ELR (cell line): Measurements from ENCODE around the gene MYO1F.
A peak's percentile ranks its signal among the peaks of the same experiment; 100 is the strongest.
"Not testable (repeated sequence)": the region's sequence is repeated elsewhere in the genome, so short reads cannot be mapped to it uniquely, and the experiment has no call there.

Experiments used
- DNase-seq: peaks from one replicate; pipeline ENCODE4 v3.0.0-alpha.2; 2015; ENCODE audit warnings: low read depth

The MYO1F gene

GRCh38 chr19:8564866-8565265, 12.4 kb downstream of the MYO1F start:
- DNase-seq = not testable (repeated sequence)

- no peak for DNase-seq
Observed at GRCh38 chr19:8561075-8561764, 16.0 kb downstream of the MYO1F start.

GRCh38 chr19:8558325-8558724, 18.9 kb downstream of the MYO1F start:
- no peak for DNase-seq

DNA sequence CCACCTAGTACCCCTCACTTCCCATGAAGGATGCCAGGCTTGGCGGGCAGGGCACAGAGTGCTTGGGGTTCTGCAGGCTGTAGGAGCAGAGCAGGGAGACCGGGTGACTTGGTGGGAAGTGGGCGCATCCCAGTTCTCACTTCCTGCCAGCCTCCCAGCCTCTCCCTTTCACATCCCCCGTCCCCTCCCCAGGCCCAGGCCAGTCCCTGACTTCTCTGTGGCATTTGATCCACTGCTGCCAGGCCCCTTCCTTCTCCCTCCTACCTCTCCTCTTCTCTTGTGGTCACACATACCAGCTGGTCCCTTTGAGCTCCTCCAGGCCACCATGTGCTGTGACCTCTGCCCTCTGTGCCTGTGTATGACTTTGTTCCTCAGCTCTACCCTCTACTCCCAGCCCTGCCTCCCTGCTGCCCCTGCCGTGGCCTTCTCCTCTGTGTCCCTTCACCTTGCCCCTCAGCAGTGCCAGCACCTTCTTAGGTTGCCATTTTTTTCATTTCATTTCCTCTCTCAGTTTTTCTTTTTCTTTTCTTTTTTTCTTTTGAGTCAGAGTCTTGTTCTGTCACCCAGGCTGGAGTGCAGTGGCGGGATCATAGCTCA, 19.5 kb downstream of the MYO1F start:
- DNase-seq = no peak

DNA sequence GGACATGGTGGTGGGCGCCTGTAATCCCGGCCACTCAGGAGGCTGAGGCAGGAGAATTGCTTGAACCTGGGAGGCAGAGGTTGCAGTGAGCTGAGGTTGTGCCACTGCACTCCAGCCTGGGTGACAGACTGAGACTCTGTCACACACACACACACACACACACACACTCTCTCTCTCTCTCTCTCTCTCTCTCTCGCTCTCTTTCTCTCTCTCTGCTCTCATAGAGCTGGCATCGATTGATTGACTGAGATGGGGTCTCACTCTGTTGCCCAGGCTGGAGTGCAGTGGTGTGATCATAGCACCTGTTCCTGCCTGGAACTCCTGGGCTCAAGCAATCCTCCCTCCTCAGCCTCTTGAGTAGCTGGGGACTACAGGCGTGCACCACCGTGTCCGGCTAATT, 23.5 kb downstream of the MYO1F start:
- DNase-seq = not testable (repeated sequence)

GRCh38 chr19:8552810-8553209, 24.4 kb downstream of the MYO1F start:
- peak; percentile 68 for DNase-seq

DNA sequence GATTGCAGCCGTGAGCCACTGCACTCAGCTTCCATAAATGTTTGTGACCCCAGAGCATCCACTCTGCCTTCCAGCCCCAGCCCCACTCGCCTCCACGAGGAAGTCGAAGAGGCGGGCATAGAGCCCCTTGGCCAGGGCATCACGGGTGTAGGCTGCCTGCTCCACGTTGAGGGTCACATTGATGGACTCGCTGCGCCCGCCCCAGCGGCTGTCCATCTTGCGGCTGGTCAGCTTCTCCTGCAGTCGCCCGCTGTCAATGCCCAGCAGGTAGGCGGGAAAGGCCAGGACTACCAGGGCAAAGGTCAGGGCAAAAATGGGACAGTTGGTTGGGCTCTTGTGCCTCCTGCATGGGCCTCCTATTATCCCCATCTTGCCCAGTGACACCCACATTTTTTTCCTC, 27.2 kb downstream of the MYO1F start:
- DNase-seq = no peak

DNA sequence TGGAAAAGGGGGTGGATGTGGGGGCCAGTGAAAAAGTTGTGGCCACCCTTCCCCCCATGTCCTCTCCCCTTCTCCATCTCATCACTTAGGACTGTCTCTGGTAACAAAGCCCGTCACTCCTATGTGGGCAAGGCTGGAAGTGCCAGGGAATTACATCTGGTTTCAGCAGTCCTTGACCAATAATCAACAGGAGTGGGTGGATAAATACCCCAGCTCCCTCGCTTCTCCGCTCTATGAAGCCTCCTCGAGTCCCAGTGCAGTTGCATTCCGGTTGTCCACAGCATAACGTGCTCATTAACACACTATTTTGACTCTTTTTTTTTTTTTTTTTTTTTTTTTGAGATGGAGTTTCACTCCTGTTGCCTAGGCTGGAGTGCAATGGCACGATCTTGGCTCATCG, 31.5 kb downstream of the MYO1F start:
- DNase-seq = no peak

DNA sequence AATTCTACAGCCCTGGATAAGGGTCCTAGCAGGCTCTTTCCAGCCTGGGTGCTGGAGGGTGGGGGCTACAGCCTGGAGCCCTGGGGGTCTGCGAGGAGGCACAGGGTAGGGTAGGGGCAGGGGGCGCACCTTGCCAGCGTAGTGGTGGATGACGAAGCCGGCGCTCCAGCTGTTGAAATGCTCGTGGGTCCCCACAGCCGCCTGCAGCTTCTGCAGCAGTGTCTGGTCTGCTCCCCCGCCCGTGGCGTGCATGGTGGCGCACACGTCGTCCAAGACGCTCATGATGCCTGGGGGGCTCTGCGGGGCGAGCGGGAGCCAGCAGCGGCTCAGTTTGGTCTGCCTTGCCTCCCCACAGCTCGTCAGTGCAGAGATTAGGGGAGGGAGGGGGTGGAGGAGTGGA, 33.1 kb downstream of the MYO1F start:
- DNase-seq = no peak

DNA sequence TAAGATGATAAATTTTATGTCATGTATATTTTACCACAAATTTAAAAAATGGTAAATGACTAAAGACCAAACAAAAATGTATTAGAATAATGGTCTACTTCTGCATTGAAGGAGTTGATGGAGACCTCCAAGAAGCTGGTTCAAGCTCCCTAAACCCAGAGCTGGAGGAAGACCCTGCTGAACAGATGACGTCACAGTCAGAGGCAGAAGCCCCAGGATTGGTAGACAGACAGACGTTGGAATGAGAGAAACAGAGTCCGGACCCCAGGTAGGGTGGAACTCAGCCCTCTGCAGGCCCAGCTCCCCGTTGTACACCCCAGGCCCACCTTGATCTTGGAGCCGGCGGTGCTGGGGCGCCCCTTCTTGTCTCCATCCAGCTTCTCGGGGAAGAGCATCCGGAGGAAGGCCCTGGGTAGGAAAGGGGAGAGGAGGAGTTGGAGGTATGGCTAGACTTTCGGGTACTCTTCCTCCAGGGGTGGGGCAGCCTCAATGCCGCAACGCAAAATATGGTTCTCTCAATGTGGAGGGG, 37.6 kb downstream of the MYO1F start:
- DNase-seq = no peak

DNA sequence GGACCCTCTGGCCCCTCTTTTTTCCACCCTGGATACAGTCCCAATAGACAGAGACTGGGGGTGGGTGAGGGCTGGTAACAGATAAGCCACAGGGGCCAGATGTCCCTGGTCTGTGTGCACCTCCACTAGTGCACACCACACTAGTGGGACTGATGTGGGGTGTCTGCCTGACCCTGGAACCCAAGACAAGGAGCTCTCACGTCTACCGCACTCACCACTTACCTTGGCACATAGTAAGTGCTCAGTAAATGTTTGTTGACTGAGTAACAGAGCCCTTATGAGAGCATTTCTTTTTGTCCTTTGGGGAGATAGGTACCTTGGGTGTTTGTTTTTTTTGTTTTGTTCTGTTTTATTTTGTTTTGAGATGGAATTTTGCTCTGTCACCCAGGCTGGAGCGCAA, 40.1 kb downstream of the MYO1F start:
- DNase-seq = no peak

GRCh38 chr19:8536282-8536681, 41.0 kb downstream of the MYO1F start:
- no peak for DNase-seq

DNA sequence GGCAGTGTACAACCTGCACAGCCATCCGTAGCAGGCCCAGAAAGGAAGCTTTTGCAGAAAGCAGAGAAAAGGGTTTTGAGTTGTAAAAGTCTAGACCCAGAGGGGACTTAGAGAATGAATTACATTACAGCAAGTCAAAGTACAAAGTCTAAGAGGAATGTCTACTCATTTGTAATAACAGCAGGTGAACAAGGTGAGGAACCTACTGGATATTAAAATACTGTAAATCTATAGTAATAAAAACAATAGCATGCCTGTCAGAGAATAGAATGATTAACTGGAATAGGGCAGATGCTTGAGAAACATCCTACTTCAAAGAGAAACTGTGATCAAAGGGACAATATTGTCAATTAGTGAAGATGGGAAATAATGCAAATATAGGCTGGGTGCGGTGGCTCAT, 45.0 kb downstream of the MYO1F start:
- no peak for DNase-seq

- DNase-seq = no peak
Observed at GRCh38 chr19:8531470-8531869, 45.8 kb downstream of the MYO1F start.

DNA sequence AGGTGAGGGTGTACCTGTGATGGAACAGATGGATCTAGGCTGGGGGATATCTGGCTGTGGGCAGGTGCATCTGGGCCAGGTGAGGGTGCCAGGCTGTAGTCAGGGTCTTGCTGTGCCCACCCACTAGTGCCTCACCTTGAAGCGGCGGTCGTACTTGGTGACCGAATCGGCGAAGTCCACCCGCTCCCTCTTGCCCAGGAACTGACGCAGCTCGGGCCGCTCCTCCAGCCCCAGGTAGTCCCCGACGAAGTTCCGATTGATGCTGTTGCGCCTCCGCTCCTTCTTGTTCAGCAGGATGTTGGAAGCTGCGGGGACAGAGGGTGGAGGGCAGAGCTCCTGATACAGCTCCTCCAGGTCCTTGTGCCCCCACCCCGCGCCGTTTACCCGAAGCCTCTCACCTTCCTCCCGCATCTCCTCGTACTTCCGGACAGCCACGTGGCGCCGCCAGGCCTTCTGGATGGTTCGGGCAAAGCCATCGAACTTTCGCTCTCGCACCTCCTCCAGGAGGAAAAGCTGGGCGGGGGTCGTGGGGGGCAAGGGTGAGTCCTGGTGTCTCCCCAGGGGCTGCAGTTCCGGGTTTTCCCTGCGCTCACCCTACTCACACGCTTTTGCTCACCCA, 47.1 kb downstream of the MYO1F start:
- DNase-seq = no peak

DNA sequence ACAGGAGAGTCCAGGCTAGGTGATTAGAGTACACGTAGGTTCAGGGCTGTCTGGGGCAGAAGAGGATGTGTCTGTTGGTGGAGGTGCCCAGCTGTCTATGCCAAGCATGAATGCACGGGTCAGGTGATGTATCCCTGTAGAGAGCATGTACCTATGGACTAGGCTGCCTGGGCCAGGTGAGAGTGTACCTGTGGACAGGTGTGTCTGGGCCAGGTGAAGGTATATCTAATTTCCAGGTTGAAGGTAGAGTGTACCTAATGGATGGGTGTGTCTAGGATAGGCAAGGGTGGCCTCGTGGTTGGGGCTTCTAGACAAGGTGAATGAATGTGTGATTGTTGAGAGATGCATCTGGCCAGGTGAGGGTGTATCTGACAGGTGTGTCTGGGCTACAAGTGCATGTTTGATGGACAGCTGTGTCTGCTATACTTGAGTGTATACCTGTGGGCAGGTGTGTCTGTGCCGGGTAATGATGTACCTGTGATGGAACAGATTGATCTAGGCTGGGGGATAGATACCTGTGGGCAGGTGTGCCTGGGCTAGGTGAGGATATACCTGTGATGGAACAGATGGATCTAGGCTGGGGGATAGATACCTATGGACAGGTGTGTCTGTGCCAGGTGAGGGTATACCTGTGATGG, 47.8 kb downstream of the MYO1F start:
- DNase-seq = no peak

DNA sequence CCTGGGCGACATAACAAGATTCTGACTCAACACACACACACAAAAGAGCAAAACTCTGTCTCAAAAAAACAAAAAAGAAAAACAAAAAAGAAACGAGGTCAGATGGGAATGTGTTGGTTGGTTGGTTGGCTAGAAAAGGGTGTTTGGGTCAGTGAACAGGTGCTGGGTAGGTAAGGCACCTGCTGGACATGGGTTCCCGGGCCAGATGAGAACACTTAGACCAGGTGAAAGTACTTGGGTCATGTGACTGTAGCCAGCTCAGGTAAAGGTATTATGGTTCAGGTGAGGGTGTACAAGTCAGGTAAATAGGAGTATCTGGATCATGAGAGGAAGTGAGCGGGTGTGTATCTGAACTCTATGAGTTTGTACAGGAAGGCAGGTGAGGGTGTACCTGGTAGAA, 48.7 kb downstream of the MYO1F start:
- no peak for DNase-seq

- peak; percentile 94 for DNase-seq
Observed at GRCh38 chr19:8526345-8527091, 50.7 kb downstream of the MYO1F start.

- no peak for DNase-seq
Observed at GRCh38 chr19:8525401-8525684, 51.9 kb downstream of the MYO1F start.

- DNase-seq = no peak
Observed at GRCh38 chr19:8519388-8519787, 57.9 kb downstream of the MYO1F start.

DNA sequence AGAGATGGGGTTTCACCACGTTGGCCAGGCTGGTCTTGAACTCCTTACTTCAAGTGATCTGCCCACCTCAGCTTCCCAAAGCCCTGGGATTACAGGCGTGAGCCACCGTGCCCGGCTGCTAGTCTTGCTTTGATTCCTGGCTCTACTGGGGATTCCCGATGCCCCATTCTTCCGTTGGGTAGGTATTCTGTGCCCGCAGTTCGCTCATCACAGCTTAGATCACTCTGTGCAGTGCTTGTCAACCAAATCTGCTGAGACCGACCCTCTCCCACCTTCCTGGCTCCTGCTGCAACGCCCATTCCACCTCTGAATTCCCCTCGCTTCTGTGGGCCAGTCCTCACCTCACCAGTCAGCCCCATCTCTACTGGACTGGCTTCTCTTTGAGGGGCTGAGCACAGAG, 58.7 kb downstream of the MYO1F start:
- no peak for DNase-seq
